ENCODE data around the gene PHLDA1. TPM values are rescaled to one million over a fixed set of nuclear protein-coding genes. Genes with fewer than 3 reads are reported as not detected.

PHLDA1 gene
- total and polyA plus RNA-seq, 10 donors: 2.2 to 44.4 (median 20.6) TPM

- 90 to 98% (median 95%) methylated on average over 2 of the region's 2 CpGs for WGBS, 5 donors
- no peak overlapping the region for H3K4me3 ChIP-seq
- TF ChIP-seq CTCF (IDR thresholded peaks at IDR 0.05 in 8 of 11, conservative IDR thresholded peaks at IDR 0.05 in 3 of 11): no peak
- TF ChIP-seq POLR2A (IDR thresholded peaks at IDR 0.05): no peak
- no peak for TF ChIP-seq POLR2AphosphoS5 (IDR thresholded peaks at IDR 0.05)
- no peaks in the 10 kb centered on the region for H3K4me1 ChIP-seq
- H3K36me3 ChIP-seq: peaks cover 0 to 83% (median 40%) of the 10 kb centered on the region in 6 donors
- H3K27ac ChIP-seq: no peak overlapping the region
- no peak for DNase-seq
- intact Hi-C loops (cut with DNase I; ENCODE audit: low total_unique reads): no loop called here
- H3K9me3 ChIP-seq: no peaks in the 10 kb centered on the region
- H3K27me3 ChIP-seq (replicated peaks in 1 of 7): no peaks in the 10 kb centered on the region
Observed at GRCh38 chr12:76047742-76048141, 16.2 kb upstream of the PHLDA1 start.

- Histone ChIP-seq H3K4me3 (no peak overlapping the region), H3K36me3 (peaks cover 0 to 76% (median 34%) of the 10 kb centered on the region in 6 donors), H3K4me1 (no peaks in the 10 kb centered on the region), H3K9me3 (no peaks in the 10 kb centered on the region), H3K27me3 (replicated peaks in 1 of 7) (no peaks in the 10 kb centered on the region), H3K27ac (no peak overlapping the region)
- DNase-seq: no peak
- TF ChIP-seq POLR2AphosphoS5 (IDR thresholded peaks at IDR 0.05) (no peak), POLR2A (IDR thresholded peaks at IDR 0.05) (no peak), CTCF (IDR thresholded peaks at IDR 0.05 in 8 of 11, conservative IDR thresholded peaks at IDR 0.05 in 3 of 11) (no peak)
- WGBS, 5 donors: 89 to 100% (median 97%) methylated on average over 2 of the region's 2 CpGs
- intact Hi-C loops (cut with DNase I; ENCODE audit: low total_unique reads): no loop called here
Observed at GRCh38 chr12:76047060-76047459, 15.5 kb upstream of the PHLDA1 start.

GRCh38 chr12:76043377-76043776 is 11.8 kb upstream of the PHLDA1 start:
- no peak overlapping the region for H3K27ac ChIP-seq
- TF ChIP-seq CTCF (IDR thresholded peaks at IDR 0.05 in 8 of 11, conservative IDR thresholded peaks at IDR 0.05 in 3 of 11): no peak
- no peak for TF ChIP-seq POLR2A (IDR thresholded peaks at IDR 0.05)
- no peak for TF ChIP-seq POLR2AphosphoS5 (IDR thresholded peaks at IDR 0.05)
- H3K27me3 ChIP-seq (replicated peaks in 1 of 7): no peaks in the 10 kb centered on the region
- no peak for DNase-seq
- H3K36me3 ChIP-seq: peaks cover 0 to 40% (median 3%) of the 10 kb centered on the region in 6 donors
- WGBS, 5 donors: 92 to 96% (median 94%) methylated on average over 4 of the region's 4 CpGs
- no peaks in the 10 kb centered on the region for H3K4me1 ChIP-seq
- no peaks in the 10 kb centered on the region for H3K9me3 ChIP-seq
- intact Hi-C loops (cut with DNase I; ENCODE audit: low total_unique reads): no loop called here
- H3K4me3 ChIP-seq: no peak overlapping the region

- intact Hi-C loops (cut with DNase I; ENCODE audit: low total_unique reads): no loop called here
- no peak for DNase-seq
- no peak overlapping the region for H3K27ac ChIP-seq
- no peaks in the 10 kb centered on the region for H3K9me3 ChIP-seq
- peaks cover 0 to 27% (median 0%) of the 10 kb centered on the region in 6 donors for H3K36me3 ChIP-seq
- no peak overlapping the region for H3K4me3 ChIP-seq
- whole genome bisulfite sequencing, 5 donors: 66 to 86% (median 79%) methylated on average over 2 of the region's 2 CpGs
- no peaks in the 10 kb centered on the region for H3K27me3 ChIP-seq (replicated peaks in 1 of 7)
- H3K4me1 ChIP-seq: peaks cover 0 to 12% (median 4%) of the 10 kb centered on the region in 6 donors
- no peak for TF ChIP-seq CTCF (IDR thresholded peaks at IDR 0.05 in 8 of 11, conservative IDR thresholded peaks at IDR 0.05 in 3 of 11)
- no peak for TF ChIP-seq POLR2A (IDR thresholded peaks at IDR 0.05)
- no peak for TF ChIP-seq POLR2AphosphoS5 (IDR thresholded peaks at IDR 0.05)
Observed at GRCh38 chr12:76042147-76042546, 10.6 kb upstream of the PHLDA1 start.
